Mucosa of descending colon (tissue), 3 donors: ENCODE data around the gene TMEM192. TPM values are rescaled to one million over a fixed set of nuclear protein-coding genes. Genes with fewer than 3 reads are reported as not detected.
A peak's percentile ranks its signal among the peaks of the same experiment; 100 is the strongest.

Experiments
- ATAC-seq: fragments of 200-7000 bp; cut with Tn5 transposase; one replicate; pipeline ENCODE4 v1.9.1; 2020; ENCODE audit warnings: mild to moderate bottlenecking, moderate library complexity
- DNase-seq, 3 donors: peaks; one replicate each; pipeline ENCODE4 v3.0.0-alpha.2; 2020
- H3K36me3 ChIP-seq: fragments of 200-600 bp; one replicate; pipeline ENCODE4 v1.8.0; 2021; ENCODE audit warnings: low read depth, mild to moderate bottlenecking
- H3K4me1 ChIP-seq: fragments of 200-600 bp; one replicate; pipeline ENCODE4 v1.8.0; 2021; ENCODE audit warnings: low read depth, mild to moderate bottlenecking
- H3K4me3 ChIP-seq: fragments of 200-600 bp; one replicate; pipeline ENCODE4 v1.8.0; 2021; ENCODE audit warnings: mild to moderate bottlenecking
- H3K9me3 ChIP-seq: fragments of 200-600 bp; one replicate; pipeline ENCODE4 v1.8.0; 2021; ENCODE audit warnings: mild to moderate bottlenecking
- intact Hi-C, 2 donors: fragments of 100-400 bp; cut with DNase I in 1 of 2; cut with micrococcal nuclease in 1 of 2; formaldehyde crosslinking; loops; one replicate each; pipeline versions ENCODE4 v1.11.0 to v1.11.1; 2022; cut with DNase I, micrococcal nuclease
- total RNA-seq, 3 donors: library from RNA; stranded (reverse); fragmentation: NEBNext Ultra II Directional in 2 of 3; extraction: Animal tissue kit (Norgen Biotek cat#: 25700) in 2 of 3; gene quantifications; one replicate each; pipeline versions ENCODE4 v1.2.1 to v1.2.4, GENCODE V29; 2021 to 2023
- TF ChIP-seq, protein P1 (sequence below): fragments of 200-600 bp; IDR thresholded peaks from one replicate; pipeline ENCODE4 v1.8.0; 2022; ENCODE audit warnings: antibody characterized with exemption, mild to moderate bottlenecking
- donor health status: DM: no; HTN: no; CAD: no; lungs with moderate emphysema.
- donor health status: DM: no; HTN: no; CAD: no.
- donor health status: DM: no; HTN: yes; CAD: no.

The TMEM192 gene
- total RNA-seq, 3 donors from 2014 or later: 16.3 to 24.0 (median 18.7) TPM

- H3K9me3 ChIP-seq: no peaks in the 10 kb centered on the region
- H3K36me3 ChIP-seq: no peaks in the 10 kb centered on the region
- DNase-seq (no peak), ATAC-seq (no peak)
- H3K4me3 ChIP-seq: no peak overlapping the region
- TF ChIP-seq, protein P1, sequence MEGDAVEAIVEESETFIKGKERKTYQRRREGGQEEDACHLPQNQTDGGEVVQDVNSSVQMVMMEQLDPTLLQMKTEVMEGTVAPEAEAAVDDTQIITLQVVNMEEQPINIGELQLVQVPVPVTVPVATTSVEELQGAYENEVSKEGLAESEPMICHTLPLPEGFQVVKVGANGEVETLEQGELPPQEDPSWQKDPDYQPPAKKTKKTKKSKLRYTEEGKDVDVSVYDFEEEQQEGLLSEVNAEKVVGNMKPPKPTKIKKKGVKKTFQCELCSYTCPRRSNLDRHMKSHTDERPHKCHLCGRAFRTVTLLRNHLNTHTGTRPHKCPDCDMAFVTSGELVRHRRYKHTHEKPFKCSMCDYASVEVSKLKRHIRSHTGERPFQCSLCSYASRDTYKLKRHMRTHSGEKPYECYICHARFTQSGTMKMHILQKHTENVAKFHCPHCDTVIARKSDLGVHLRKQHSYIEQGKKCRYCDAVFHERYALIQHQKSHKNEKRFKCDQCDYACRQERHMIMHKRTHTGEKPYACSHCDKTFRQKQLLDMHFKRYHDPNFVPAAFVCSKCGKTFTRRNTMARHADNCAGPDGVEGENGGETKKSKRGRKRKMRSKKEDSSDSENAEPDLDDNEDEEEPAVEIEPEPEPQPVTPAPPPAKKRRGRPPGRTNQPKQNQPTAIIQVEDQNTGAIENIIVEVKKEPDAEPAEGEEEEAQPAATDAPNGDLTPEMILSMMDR: no peak
- intact Hi-C loops: no loop called here
- peaks cover 6% of the 10 kb centered on the region for H3K4me1 ChIP-seq
Measured at GRCh38 chr4:165115301-165115700, 2.6 kb upstream of the TMEM192 start.

DNA sequence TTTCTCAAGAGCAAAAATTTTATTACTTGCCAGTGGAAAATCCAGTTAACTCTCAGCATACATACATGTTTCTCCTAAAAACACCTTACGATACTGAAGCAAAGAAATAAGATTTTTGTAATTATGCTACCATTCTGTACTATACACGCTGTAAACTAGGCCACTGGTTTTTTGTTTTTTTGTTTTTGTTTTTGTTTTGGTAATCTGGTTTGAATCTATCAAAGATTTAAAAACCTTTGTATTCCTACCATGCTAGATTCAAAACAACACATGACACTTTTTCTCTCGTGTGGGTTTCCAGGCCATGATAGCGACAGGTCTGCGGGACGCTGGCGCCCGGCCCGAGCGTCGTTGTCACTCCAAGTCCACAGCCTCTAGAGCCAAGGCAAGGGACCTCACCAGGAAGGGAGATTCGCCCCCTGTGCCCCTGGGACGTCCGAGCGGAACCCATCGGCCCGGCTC, 723 bp downstream of the TMEM192 start:
- TF ChIP-seq, protein P1: no peak
- H3K4me3 ChIP-seq: peak overlapping the region; percentile 91
- no peaks in the 10 kb centered on the region for H3K9me3 ChIP-seq
- H3K4me1 ChIP-seq: peaks cover 6% of the 10 kb centered on the region
- intact Hi-C loops: no loop called here
- no peaks in the 10 kb centered on the region for H3K36me3 ChIP-seq
- DNase-seq (no peak), ATAC-seq (no peak)

- Histone ChIP-seq H3K4me1 (no peaks in the 10 kb centered on the region), H3K9me3 (no peaks in the 10 kb centered on the region), H3K36me3 (no peaks in the 10 kb centered on the region), H3K4me3 (no peak overlapping the region)
- intact Hi-C loops: no loop called here
- DNase-seq (no peak), ATAC-seq (no peak)
- TF ChIP-seq, protein P1: no peak
Measured at GRCh38 chr4:165106518-165106917, 6.1 kb downstream of the TMEM192 start.

DNA sequence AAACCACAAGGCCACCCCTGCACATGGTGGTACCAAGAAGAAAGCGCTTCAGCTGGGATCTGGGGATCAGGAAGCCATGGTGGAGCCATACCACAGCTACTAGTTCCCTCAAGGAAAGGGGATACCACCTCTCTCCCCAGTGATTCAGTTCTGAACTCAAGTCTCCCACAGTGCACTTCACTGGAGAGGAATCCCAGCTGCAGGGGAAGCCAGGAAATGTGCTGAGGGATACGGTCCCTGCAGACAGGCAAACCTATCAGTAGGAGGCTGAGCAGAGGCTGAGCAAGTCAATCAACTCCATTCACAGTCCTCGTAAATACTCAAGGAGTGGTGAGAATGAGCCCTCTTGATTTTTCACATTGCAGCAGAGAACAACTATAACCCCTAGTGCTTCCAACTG, 11.0 kb downstream of the TMEM192 start:
- TF ChIP-seq, protein P1: no peak
- Histone ChIP-seq H3K4me3 (no peak overlapping the region), H3K4me1 (no peaks in the 10 kb centered on the region), H3K9me3 (no peaks in the 10 kb centered on the region), H3K36me3 (no peaks in the 10 kb centered on the region)
- DNase-seq (no peak), ATAC-seq (no peak)
- intact Hi-C loops: no loop called here

DNA sequence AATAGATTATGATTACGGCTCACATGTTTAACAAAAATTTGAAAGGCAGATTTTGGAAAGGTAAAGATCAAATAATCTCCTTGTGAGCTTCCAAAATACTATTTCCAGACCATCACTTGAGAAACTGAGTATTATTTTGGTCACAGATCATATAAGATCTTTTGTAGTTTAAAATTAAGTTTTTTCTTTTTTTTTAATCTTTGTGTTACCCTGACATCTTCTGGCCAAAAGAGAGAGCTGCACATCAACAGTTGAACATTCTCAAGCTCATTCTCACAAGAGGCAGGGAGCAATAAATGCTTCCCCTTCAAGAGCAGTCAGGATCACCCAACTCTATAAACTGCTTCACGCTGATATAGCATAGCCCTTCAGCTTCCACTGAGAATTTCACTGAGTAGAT, 15.9 kb downstream of the TMEM192 start:
- TF ChIP-seq, protein P1: no peak
- Histone ChIP-seq H3K9me3 (no peaks in the 10 kb centered on the region), H3K4me1 (no peaks in the 10 kb centered on the region), H3K4me3 (no peak overlapping the region), H3K36me3 (no peaks in the 10 kb centered on the region)
- peak; percentile 38 for ATAC-seq
- DNase-seq: no peak
- intact Hi-C loops: no loop called here

- Histone ChIP-seq H3K4me3 (no peak overlapping the region), H3K36me3 (no peaks in the 10 kb centered on the region), H3K4me1 (no peaks in the 10 kb centered on the region), H3K9me3 (no peaks in the 10 kb centered on the region)
- DNase-seq (no peak), ATAC-seq (no peak)
- intact Hi-C loops: no loop called here
- TF ChIP-seq, protein P1: no peak
Measured at GRCh38 chr4:165095291-165095690, 17.4 kb downstream of the TMEM192 start.
